ENCODE measurements around the gene PSMG2.

PSMG2 gene

DNA sequence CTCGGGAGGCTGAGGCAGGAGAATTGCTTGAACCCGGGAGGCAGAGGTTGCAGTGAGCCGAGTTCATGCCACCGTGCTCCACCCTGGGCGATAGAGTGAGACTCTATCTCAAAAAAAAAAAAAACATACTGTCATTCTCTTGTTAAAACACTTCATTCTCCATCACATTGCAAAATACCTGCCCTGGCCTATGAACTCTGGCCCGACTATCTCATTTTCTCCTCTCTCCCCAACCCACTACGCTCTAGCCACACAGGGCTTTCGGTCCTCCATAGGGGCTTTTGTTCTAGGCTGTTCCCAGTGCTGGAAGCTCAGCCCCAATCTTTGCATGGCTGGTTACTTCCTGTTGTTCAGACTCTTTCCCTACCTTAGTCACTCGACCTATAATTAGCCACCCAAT, 10.6 kb upstream of the PSMG2 start:
- DNase-seq (ENCODE audit: low read depth, low spot score): no peak
- in situ Hi-C loops (cut with HindIII; ENCODE audit: low sequenced_read_pairs): no loop called here
- H3K4me3 ChIP-seq (ENCODE audit: low read depth, low read length): no peak overlapping the region
- TF ChIP-seq, protein P1, sequence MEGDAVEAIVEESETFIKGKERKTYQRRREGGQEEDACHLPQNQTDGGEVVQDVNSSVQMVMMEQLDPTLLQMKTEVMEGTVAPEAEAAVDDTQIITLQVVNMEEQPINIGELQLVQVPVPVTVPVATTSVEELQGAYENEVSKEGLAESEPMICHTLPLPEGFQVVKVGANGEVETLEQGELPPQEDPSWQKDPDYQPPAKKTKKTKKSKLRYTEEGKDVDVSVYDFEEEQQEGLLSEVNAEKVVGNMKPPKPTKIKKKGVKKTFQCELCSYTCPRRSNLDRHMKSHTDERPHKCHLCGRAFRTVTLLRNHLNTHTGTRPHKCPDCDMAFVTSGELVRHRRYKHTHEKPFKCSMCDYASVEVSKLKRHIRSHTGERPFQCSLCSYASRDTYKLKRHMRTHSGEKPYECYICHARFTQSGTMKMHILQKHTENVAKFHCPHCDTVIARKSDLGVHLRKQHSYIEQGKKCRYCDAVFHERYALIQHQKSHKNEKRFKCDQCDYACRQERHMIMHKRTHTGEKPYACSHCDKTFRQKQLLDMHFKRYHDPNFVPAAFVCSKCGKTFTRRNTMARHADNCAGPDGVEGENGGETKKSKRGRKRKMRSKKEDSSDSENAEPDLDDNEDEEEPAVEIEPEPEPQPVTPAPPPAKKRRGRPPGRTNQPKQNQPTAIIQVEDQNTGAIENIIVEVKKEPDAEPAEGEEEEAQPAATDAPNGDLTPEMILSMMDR (IDR thresholded peaks at IDR 0.05; ENCODE audit: low read depth, low read length): no peak

DNA sequence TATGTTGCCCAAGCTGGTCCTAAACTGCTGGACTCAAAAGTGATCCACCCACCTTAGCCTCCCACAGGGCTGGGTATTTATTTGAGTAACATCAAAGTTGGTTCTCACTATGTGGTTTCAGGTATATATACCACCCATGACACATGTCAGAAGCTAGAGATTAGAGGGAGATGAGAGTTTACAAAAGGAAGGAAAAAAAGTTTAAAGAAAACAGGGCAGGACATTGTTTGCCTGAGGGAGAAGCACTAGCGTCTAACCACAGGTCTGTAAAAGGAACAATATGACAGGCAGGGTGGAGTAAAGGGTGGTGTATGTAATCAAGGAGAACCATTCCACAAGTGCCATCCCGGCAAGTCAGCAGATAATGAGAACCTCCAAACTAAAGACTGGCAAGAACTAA, 8.8 kb upstream of the PSMG2 start:
- H3K4me3 ChIP-seq (ENCODE audit: low read depth, low read length): no peak overlapping the region
- TF ChIP-seq, protein P1 (IDR thresholded peaks at IDR 0.05; ENCODE audit: low read depth, low read length): no peak
- DNase-seq (ENCODE audit: low read depth, low spot score): no peak
- in situ Hi-C loops (cut with HindIII; ENCODE audit: low sequenced_read_pairs): no loop called here

DNA sequence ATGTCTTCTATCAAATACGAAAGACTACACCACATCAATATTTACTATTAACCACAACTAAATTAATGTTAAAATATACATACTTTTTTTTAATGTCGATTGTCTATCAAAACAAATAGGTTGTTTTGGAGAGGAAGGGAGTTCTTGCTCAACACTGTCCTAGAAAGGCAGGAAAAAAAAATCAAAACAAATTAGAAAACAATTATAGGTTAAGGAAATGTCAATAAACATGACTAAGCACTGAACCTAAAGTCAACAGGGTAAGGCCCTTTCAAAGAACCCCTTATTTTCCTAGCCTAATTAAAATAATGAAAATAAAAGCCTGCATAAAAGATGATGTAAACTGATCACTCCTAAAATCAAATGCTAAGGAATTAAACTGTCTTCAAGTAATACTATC, 3.1 kb upstream of the PSMG2 start:
- TF ChIP-seq, protein P1 (IDR thresholded peaks at IDR 0.05; ENCODE audit: low read depth, low read length): no peak
- in situ Hi-C loops (cut with HindIII; ENCODE audit: low sequenced_read_pairs): no loop called here
- DNase-seq (ENCODE audit: low read depth, low spot score): no peak

DNA sequence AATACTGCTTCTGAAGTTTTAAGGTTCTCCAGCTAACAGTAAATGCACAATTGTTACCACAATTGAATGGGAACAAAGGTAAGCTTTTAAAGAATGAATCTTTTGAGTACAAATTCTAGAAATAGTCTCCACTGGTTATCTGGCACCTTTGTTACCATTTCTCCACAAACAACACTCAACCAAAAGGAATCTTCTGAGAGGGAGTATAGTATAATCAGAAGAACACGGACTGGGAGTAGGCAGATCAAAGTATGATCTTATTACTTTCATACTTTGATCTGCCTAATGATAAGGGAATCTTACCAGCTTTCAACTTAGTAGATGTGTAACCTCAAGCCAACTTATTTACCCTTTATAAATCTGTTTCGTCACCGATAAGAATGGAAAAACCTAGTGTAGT, 1.7 kb upstream of the PSMG2 start:
- in situ Hi-C loops (cut with HindIII; ENCODE audit: low sequenced_read_pairs): no loop called here
- DNase-seq (ENCODE audit: low read depth, low spot score): no peak
- H3K4me3 ChIP-seq (ENCODE audit: low read depth, low read length): peak overlapping the region; percentile 95
- TF ChIP-seq, protein P1 (IDR thresholded peaks at IDR 0.05; ENCODE audit: low read depth, low read length): no peak

More for the DNA sequence above, 3.1 kb upstream of the PSMG2 start:
- no peak overlapping the region for H3K4me3 ChIP-seq (ENCODE audit: low read depth, low read length)

DNA sequence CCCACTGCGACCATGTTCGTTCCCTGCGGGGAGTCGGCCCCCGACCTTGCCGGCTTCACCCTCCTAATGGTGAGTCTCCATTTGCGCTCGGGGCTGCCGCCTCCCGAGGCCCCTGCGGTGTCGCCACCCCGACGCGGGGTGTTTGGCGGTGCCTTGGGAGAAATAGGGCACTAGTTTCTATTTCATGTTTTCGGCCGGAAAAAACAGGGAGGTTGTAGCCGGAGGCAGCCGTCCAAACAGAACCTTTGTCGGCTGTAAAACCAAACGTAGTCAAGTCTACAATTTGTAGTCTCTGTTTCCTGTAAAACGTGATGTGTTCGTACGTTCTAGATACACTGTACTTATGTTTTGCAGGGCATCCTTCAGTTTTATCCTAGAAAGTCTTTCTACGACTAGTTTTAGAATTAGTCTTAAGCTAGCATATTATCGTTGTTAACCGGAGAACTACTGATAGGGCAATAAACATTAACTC, 290 bp downstream of the PSMG2 start:
- peak overlapping the region; percentile 95 for H3K4me3 ChIP-seq (ENCODE audit: low read depth, low read length)
- in situ Hi-C loops (cut with HindIII; ENCODE audit: low sequenced_read_pairs): no loop called here
- DNase-seq (ENCODE audit: low read depth, low spot score): no peak
- TF ChIP-seq, protein P1 (IDR thresholded peaks at IDR 0.05; ENCODE audit: low read depth, low read length): no peak

GRCh38 chr18:12703664-12704063, 822 bp downstream of the PSMG2 start:
- in situ Hi-C loops (cut with HindIII; ENCODE audit: low sequenced_read_pairs): no loop called here
- H3K4me3 ChIP-seq (ENCODE audit: low read depth, low read length): peak overlapping the region; percentile 95
- TF ChIP-seq, protein P1 (IDR thresholded peaks at IDR 0.05; ENCODE audit: low read depth, low read length): no peak
- DNase-seq (ENCODE audit: low read depth, low spot score): peak; percentile 15

DNA sequence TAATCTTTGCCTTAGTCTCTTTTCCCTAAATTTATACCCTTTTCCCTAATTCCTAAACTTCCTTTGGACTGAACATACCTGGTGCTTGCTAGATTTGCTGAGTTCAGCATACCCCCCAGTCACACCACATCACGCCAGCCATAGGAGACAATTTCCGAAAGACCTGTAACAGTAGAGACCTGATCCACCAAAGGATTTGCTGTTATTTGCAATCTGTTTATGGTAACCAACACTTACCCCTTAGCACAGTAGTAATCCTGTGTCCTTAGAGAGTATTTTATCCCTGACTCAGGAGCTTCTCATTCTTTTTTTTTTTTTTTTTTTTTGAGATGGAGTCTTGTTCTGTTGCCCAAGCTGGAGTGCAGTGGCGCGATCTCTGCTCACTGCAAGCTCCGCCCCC, 8.6 kb downstream of the PSMG2 start:
- in situ Hi-C loops (cut with HindIII; ENCODE audit: low sequenced_read_pairs): no loop called here
- no peak overlapping the region for H3K4me3 ChIP-seq (ENCODE audit: low read depth, low read length)
- DNase-seq (ENCODE audit: low read depth, low spot score): no peak
- TF ChIP-seq, protein P1 (IDR thresholded peaks at IDR 0.05; ENCODE audit: low read depth, low read length): no peak
